Nephron progenitor cell (in vitro differentiated cells): Measurements from ENCODE around the gene RETREG2.

Experiments
- DNase-seq: peaks from one replicate; pipeline ENCODE4 v3.0.0; 2021
- H3K27ac Mint-ChIP-seq: 2 replicates; pipeline ENCODE4 v1.8.0; 2021; ENCODE audit warnings: mild to moderate bottlenecking, moderate library complexity, mixed read lengths
- H3K27me3 Mint-ChIP-seq: 2 replicates; pipeline ENCODE4 v1.8.0; 2021; ENCODE audit warnings: mild to moderate bottlenecking, low read depth, mixed read lengths; ENCODE audit not compliant: poor library complexity
- H3K36me3 Mint-ChIP-seq: 2 replicates; pipeline ENCODE4 v1.8.0; 2021; ENCODE audit warnings: low read depth, mixed read lengths
- H3K4me1 Mint-ChIP-seq: 2 replicates; pipeline ENCODE4 v1.8.0; 2021; ENCODE audit warnings: mixed read lengths
- H3K4me3 Mint-ChIP-seq: 2 replicates; pipeline ENCODE4 v1.8.0; 2021; ENCODE audit warnings: mild to moderate bottlenecking, moderate library complexity, mixed read lengths
- H3K9me3 Mint-ChIP-seq: 2 replicates; pipeline ENCODE4 v1.8.0; 2021; ENCODE audit warnings: mild to moderate bottlenecking, moderate library complexity, mixed read lengths
- TF ChIP-seq, protein P1 (sequence below): fragments of 200-600 bp; sonication (generic); IDR thresholded peaks from 2 replicates; pipeline ENCODE4 v1.5.0; 2021; ENCODE audit warnings: antibody characterized with exemption

The RETREG2 gene

DNA sequence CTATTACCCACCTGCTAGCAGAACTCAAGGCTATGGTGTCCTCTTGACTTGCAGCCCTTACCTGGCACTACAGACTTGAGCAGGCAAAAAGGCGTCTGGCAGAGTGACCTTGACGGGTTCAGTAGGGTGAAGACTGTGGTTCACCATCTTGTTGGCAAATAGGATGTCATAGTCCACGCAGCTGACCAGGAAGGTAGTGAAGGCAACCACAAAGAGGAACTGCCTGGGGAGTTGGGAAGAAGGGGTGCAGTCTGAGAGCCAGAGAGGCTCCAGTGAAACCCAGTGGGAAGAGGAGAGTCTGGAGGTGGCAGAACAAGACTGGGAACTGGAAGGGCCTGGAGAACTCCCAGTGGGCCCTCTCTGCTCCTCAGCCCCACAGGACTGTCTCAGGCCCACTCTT lies 47.3 kb downstream of the RETREG2 start:
- H3K36me3 Mint-ChIP-seq: peaks cover 40% of the 10 kb centered on the region
- H3K27ac Mint-ChIP-seq: peak overlapping the region; percentile 82
- H3K27me3 Mint-ChIP-seq: peaks cover 7% of the 10 kb centered on the region
- DNase-seq: no peak
- no peak overlapping the region for H3K4me3 Mint-ChIP-seq
- peaks cover 22% of the 10 kb centered on the region for H3K4me1 Mint-ChIP-seq
- TF ChIP-seq, protein P1, sequence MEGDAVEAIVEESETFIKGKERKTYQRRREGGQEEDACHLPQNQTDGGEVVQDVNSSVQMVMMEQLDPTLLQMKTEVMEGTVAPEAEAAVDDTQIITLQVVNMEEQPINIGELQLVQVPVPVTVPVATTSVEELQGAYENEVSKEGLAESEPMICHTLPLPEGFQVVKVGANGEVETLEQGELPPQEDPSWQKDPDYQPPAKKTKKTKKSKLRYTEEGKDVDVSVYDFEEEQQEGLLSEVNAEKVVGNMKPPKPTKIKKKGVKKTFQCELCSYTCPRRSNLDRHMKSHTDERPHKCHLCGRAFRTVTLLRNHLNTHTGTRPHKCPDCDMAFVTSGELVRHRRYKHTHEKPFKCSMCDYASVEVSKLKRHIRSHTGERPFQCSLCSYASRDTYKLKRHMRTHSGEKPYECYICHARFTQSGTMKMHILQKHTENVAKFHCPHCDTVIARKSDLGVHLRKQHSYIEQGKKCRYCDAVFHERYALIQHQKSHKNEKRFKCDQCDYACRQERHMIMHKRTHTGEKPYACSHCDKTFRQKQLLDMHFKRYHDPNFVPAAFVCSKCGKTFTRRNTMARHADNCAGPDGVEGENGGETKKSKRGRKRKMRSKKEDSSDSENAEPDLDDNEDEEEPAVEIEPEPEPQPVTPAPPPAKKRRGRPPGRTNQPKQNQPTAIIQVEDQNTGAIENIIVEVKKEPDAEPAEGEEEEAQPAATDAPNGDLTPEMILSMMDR: no peak
- no peaks in the 10 kb centered on the region for H3K9me3 Mint-ChIP-seq

DNA sequence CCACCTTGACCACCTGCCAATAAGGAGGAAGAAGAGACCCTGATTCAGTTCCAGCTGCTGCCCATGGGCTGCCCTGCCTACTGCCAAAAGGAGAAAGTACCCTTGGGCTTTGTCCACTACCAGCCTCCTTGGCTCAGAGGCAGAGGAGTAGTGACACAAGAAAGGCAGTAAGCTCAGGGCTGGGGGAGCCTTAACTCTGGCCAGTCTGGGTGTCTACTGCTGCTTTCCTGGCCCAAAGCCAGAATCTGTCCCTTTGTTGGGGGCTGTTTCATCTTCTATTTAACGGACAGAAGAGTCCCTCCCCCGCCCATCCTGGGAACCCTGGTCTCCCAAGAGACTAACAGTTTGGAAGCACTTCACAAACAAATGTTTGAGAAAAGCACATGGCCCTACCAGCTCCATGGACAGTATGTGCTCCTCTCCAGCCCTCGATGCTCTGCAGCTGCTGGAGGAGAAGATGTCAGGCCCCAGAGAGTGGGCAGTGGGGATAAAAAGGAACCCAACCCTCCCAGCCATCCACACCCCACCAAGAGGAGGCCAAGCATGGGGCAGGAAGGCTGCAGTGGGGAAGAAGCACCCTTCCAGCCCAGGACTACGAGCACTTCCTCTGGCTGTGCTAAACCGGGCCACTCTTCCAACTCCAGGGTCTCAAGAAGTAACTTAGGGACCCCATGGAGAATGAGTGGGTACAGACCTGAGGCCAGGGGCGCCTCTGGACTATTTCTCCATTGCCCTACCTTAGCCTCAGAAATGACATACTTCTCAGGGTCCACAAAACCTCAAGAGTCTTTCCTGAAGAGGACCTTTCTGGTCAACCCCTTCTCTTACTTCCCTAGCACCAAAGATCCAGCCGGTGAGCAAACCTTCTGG lies 50.2 kb downstream of the RETREG2 start:
- H3K27ac Mint-ChIP-seq: peak overlapping the region; percentile 42
- H3K27me3 Mint-ChIP-seq: peaks cover 7% of the 10 kb centered on the region
- TF ChIP-seq, protein P1: no peak
- peaks cover 48% of the 10 kb centered on the region for H3K36me3 Mint-ChIP-seq
- H3K9me3 Mint-ChIP-seq: no peaks in the 10 kb centered on the region
- H3K4me1 Mint-ChIP-seq: peaks cover 41% of the 10 kb centered on the region
- peak overlapping the region; percentile 84 for H3K4me3 Mint-ChIP-seq
- DNase-seq: no peak

- no peaks in the 10 kb centered on the region for H3K9me3 Mint-ChIP-seq
- H3K27me3 Mint-ChIP-seq: peaks cover 7% of the 10 kb centered on the region
- peaks cover 41% of the 10 kb centered on the region for H3K4me1 Mint-ChIP-seq
- no peak overlapping the region for H3K27ac Mint-ChIP-seq
- no peak for DNase-seq
- H3K36me3 Mint-ChIP-seq: peaks cover 48% of the 10 kb centered on the region
- TF ChIP-seq, protein P1: no peak
- H3K4me3 Mint-ChIP-seq: peak overlapping the region; percentile 84
Measured at GRCh38 chr2:219228911-219229304, 50.8 kb downstream of the RETREG2 start.

GRCh38 chr2:219229305-219230058 lies 51.4 kb downstream of the RETREG2 start, which contains the start of the genes ANKZF1 and ATG9A:
Gene ANKZF1, plus strand, starts transcription at chr2:219229806. Its CDS starts 452 bp downstream, at chr2:219230258.
Gene ATG9A, minus strand, starts transcription at chr2:219229636. Its CDS starts 1,612 bp downstream, at chr2:219228024.
- peaks cover 41% of the 10 kb centered on the region for H3K4me1 Mint-ChIP-seq
- peak within 1 kb of the TSS; percentile 99 for H3K27ac Mint-ChIP-seq
- peaks cover 50% of the 10 kb centered on the region for H3K36me3 Mint-ChIP-seq
- TF ChIP-seq, protein P1: no peak
- H3K4me3 Mint-ChIP-seq: peak within 1 kb of the TSS; percentile 96
- DNase-seq: peak; percentile 97
- no peaks in the 10 kb centered on the region for H3K9me3 Mint-ChIP-seq
- peaks cover 7% of the 10 kb centered on the region for H3K27me3 Mint-ChIP-seq

DNA sequence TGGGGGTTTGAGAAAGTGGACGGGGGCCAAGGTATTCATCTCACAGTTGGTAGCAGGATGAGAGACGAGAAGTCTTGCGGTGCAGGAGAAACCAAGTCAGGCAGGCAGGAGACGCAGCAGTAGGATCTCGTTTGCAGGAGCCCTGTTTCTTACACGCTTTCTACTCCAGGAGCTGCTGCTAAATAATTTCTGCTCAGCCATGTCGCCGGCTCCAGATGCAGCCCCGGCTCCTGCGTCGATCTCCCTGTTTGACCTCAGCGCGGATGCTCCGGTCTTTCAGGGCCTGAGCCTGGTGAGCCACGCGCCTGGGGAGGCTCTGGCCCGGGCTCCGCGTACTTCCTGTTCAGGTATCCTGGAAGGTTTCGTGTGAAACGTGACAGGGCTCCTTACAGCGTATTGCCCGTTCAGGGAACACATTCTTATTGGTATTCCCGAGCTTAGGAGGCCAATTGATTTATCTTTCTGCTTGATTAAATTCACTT lies 52.0 kb downstream of the RETREG2 start:
- Mint-ChIP-seq H3K27ac (peak overlapping the region; percentile 99), H3K9me3 (no peaks in the 10 kb centered on the region), H3K36me3 (peaks cover 50% of the 10 kb centered on the region), H3K27me3 (peaks cover 7% of the 10 kb centered on the region), H3K4me3 (peak overlapping the region; percentile 96), H3K4me1 (peaks cover 41% of the 10 kb centered on the region)
- peak; percentile 61 for DNase-seq
- TF ChIP-seq, protein P1: no peak
